ENCODE measurements around the gene TMEM208. TPM values are rescaled to one million over a fixed set of nuclear protein-coding genes. Genes with fewer than 3 reads are reported as not detected.

The TMEM208 gene
- polyA plus RNA-seq, 1 donor: 18.6 TPM

DNA sequence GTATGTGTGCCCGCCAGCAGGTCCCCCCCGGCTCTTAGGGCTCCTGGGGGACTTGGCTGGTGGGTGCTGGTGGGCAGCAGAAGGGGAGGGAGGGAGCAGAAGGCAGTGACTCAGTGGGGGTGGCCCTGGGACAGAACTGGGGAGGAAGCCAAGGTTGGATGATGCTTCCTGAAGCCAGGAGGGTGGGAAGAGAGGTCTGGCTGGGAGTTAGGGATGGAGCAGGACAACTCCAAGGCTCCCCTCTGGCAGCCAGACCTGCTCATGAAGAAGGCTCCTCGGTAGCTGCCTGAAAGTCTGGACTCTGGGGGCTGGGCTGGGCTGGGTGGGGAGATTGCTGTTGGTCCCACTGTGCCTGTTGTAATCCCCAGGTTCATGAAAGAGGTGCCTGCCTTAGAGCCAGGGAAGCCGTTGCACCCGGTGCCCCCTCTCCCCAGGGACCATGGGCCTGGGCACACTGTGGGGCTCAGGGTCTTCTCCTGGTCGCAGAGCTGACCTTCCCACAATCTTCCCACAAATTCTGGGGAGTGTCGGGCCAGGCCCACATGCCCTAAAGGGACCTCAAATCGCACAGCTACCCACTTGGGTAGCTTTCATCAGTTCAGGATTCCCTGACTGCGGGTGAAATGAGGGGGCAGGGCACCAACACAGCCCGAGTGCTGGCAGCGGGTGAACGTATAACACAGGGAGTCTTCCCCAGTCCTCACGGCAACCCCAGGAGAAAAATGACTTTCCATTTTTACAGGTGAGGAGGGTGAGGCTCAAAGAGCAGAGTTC lies 51.3 kb downstream of the TMEM208 start:
- no peak for DNase-seq (ENCODE audit: low read depth)

Other genes with a start within 250 kb of the TMEM208 start
- 3.4 TPM for gene CES4A, start 238.5 kb upstream of the TMEM208 start, polyA plus RNA-seq (ENCODE audit: insufficient read length)
- gene CBFB, start 198.0 kb upstream of the TMEM208 start, polyA plus RNA-seq (ENCODE audit: insufficient read length): 42.5 TPM
- gene PHAF1, start 117.2 kb upstream of the TMEM208 start, polyA plus RNA-seq (ENCODE audit: insufficient read length): 18.4 TPM
- 9.7 TPM for gene B3GNT9, start 76.1 kb upstream of the TMEM208 start, polyA plus RNA-seq (ENCODE audit: insufficient read length)
- 4.4 TPM for gene TRADD, start 67.2 kb upstream of the TMEM208 start, polyA plus RNA-seq (ENCODE audit: insufficient read length)
- 3.6 TPM for gene FBXL8, start 67.2 kb upstream of the TMEM208 start, polyA plus RNA-seq (ENCODE audit: insufficient read length)
- gene HSF4, start 62.4 kb upstream of the TMEM208 start, polyA plus RNA-seq (ENCODE audit: insufficient read length): 3.5 TPM
- gene NOL3, start 56.6 kb upstream of the TMEM208 start, polyA plus RNA-seq (ENCODE audit: insufficient read length): 34.4 TPM
- 18.8 TPM for gene MATCAP1, start 43.2 kb upstream of the TMEM208 start, polyA plus RNA-seq (ENCODE audit: insufficient read length)
- 12.9 TPM for gene EXOC3L1, start 37.0 kb upstream of the TMEM208 start, polyA plus RNA-seq (ENCODE audit: insufficient read length)
- 40.5 TPM for gene E2F4, start 35.0 kb upstream of the TMEM208 start, polyA plus RNA-seq (ENCODE audit: insufficient read length)
- gene ELMO3, start 28.0 kb upstream of the TMEM208 start, polyA plus RNA-seq (ENCODE audit: insufficient read length): 1.1 TPM
- gene FHOD1, start 20.4 kb downstream of the TMEM208 start, polyA plus RNA-seq (ENCODE audit: insufficient read length): 24.6 TPM
- gene SLC9A5, start 21.8 kb downstream of the TMEM208 start, polyA plus RNA-seq (ENCODE audit: insufficient read length): 1.2 TPM
- gene PLEKHG4, start 52.4 kb downstream of the TMEM208 start, polyA plus RNA-seq (ENCODE audit: insufficient read length): 9.9 TPM
- gene KCTD19, start 99.6 kb downstream of the TMEM208 start, polyA plus RNA-seq (ENCODE audit: insufficient read length): 0.32 TPM
- 0.47 TPM for gene LRRC36, start 99.7 kb downstream of the TMEM208 start, polyA plus RNA-seq (ENCODE audit: insufficient read length)
- gene TPPP3, start 166.4 kb downstream of the TMEM208 start, polyA plus RNA-seq (ENCODE audit: insufficient read length): 497 TPM
- 18.9 TPM for gene ZDHHC1, start 189.3 kb downstream of the TMEM208 start, polyA plus RNA-seq (ENCODE audit: insufficient read length)
- gene HSD11B2, start 204.0 kb downstream of the TMEM208 start, polyA plus RNA-seq (ENCODE audit: insufficient read length): 11.1 TPM

Data from forelimb muscle (tissue), 1 donor.